Ishikawa (cell line): Measurements from ENCODE around the gene GPC6.

ENCODE experiments used
- CEBPB ChIP-seq: IDR thresholded peaks from 2 replicates; pipeline ENCODE4 v1.6.1; 2012
- CREB1 ChIP-seq: IDR thresholded peaks from 2 replicates; pipeline ENCODE4 v1.6.1; 2012; ENCODE audit warnings: low read depth
- EGR1 ChIP-seq: IDR thresholded peaks from 2 replicates; pipeline ENCODE4 v1.6.1; 2012
- EP300 ChIP-seq: IDR thresholded peaks from 2 replicates; pipeline ENCODE4 v1.6.1; 2012; ENCODE audit warnings: borderline replicate concordance
- FOXM1 ChIP-seq: IDR thresholded peaks from 2 replicates; pipeline ENCODE4 v1.6.1; 2012; ENCODE audit warnings: low read depth, borderline replicate concordance
- NFIC ChIP-seq: IDR thresholded peaks from 2 replicates; pipeline ENCODE4 v1.6.1; 2012
- RAD21 ChIP-seq: IDR thresholded peaks from 2 replicates; pipeline ENCODE4 v1.6.1; 2012; ENCODE audit warnings: low read depth
- REST ChIP-seq: IDR thresholded peaks from 2 replicates; pipeline ENCODE4 v1.6.1; 2012; ENCODE audit warnings: low read depth, mild to moderate bottlenecking
- TAF1 ChIP-seq: IDR thresholded peaks from 2 replicates; pipeline ENCODE4 v1.6.1; 2012; ENCODE audit warnings: low read depth, mild to moderate bottlenecking
- TCF12 ChIP-seq: IDR thresholded peaks from 2 replicates; pipeline ENCODE4 v1.6.1; 2012; ENCODE audit warnings: low read depth
- TEAD4 ChIP-seq: IDR thresholded peaks from 2 replicates; pipeline ENCODE4 v1.6.1; 2012
- YY1 ChIP-seq: IDR thresholded peaks from 2 replicates; pipeline ENCODE4 v1.6.1; 2012; ENCODE audit warnings: low read depth
- ZBTB7A ChIP-seq: IDR thresholded peaks from 2 replicates; pipeline ENCODE4 v1.6.1; 2012; ENCODE audit warnings: low read depth
- TF ChIP-seq, protein P1 (sequence below): IDR thresholded peaks from 2 replicates; pipeline ENCODE4 v1.6.1; 2012
- TF ChIP-seq, protein P2 (sequence below): IDR thresholded peaks from 2 replicates; pipeline ENCODE4 v1.6.1; 2012

The GPC6 gene

DNA sequence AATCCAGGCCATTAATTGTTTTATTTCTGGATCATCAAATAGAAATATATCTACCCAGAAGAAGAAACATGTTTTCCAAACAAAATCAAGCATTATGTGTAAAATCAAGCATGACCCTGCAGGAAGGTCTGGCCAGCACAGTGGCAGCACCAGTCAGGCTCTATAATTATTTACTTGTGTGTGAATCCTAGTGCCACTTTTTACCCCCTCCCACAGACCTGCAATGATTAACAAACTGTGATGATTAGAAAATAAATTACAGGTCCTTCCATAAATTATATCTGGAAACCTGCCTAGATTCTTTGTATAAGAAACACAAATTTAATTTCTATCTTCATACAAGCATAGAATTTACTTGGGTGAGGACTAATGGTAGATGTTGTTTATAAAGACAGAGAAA is 186.1 kb downstream of the GPC6 start:
- TF ChIP-seq ZBTB7A (no peak), CREB1 (no peak), CEBPB (no peak)

- TF ChIP-seq TEAD4 = no peak
- TF ChIP-seq EP300 = no peak
- TF ChIP-seq CREB1 = no peak
- no peak for TF ChIP-seq EGR1
- no peak for TF ChIP-seq NFIC
- no peak for TF ChIP-seq TAF1
- no peak for TF ChIP-seq YY1
Observed at GRCh38 chr13:93413972-93414717, 187.5 kb downstream of the GPC6 start.

DNA sequence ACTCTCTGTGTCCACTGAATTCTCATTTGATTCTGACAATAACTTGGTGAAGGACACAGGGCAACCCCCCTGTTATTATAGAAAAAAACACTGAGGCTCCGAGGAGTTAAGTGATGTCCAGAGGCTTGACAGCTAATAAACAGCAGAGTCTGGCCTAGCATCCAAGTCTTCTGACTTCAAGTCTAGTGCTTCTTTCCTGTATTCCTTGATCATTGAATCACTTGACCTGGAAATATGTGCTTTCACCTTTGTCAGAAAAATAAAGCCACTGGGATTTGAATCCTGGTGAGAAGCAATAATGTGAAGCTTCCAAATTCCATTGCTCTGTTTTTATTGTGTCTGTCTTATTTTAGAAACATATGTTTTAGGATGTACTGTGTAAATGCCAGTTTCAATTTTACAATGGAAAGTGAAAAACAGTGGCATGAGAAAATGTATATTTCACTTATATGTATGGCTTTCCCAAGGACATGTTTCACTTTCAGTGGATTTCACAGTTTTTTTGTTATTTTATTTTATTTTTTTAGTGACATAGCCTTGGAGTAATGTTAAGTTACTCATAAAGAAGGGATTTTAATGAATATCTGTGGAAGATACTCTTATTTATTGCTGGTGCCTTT is 190.2 kb downstream of the GPC6 start:
- TF ChIP-seq, protein P1, sequence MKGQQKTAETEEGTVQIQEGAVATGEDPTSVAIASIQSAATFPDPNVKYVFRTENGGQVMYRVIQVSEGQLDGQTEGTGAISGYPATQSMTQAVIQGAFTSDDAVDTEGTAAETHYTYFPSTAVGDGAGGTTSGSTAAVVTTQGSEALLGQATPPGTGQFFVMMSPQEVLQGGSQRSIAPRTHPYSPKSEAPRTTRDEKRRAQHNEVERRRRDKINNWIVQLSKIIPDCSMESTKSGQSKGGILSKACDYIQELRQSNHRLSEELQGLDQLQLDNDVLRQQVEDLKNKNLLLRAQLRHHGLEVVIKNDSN = no peak
- TF ChIP-seq CEBPB (no peak), FOXM1 (no peak), ZBTB7A (no peak), REST (no peak), CREB1 (no peak), EP300 (no peak), RAD21 (no peak), TCF12 (no peak), YY1 (no peak), EGR1 (no peak), TAF1 (no peak)
- TF ChIP-seq, protein P2, sequence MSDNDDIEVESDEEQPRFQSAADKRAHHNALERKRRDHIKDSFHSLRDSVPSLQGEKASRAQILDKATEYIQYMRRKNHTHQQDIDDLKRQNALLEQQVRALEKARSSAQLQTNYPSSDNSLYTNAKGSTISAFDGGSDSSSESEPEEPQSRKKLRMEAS = no peak

DNA sequence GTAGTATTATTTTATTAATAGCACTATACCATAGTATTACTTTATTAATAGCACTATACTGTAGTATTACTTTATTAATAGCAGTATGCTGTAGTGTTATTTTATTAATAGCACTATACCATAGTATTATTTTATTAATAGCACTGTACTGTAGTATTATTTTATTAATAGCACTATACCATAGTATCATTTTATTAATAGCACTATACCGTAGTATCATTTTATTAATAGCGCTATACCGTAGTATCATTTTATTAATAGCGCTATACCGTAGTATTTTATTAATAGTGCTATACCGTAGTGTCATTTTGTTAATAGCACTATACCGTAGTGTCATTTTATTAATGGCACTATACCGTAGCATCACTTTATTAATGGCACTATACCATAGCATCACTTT is 191.8 kb downstream of the GPC6 start:
- no peak for TF ChIP-seq REST

- no peak for TF ChIP-seq YY1
- no peak for TF ChIP-seq TAF1
- TF ChIP-seq, protein P1 = no peak
- no peak for TF ChIP-seq EP300
- TF ChIP-seq ZBTB7A = no peak
- no peak for TF ChIP-seq REST
- TF ChIP-seq TCF12 = no peak
- TF ChIP-seq NFIC = no peak
Observed at GRCh38 chr13:93420206-93420605, 193.6 kb downstream of the GPC6 start.

DNA sequence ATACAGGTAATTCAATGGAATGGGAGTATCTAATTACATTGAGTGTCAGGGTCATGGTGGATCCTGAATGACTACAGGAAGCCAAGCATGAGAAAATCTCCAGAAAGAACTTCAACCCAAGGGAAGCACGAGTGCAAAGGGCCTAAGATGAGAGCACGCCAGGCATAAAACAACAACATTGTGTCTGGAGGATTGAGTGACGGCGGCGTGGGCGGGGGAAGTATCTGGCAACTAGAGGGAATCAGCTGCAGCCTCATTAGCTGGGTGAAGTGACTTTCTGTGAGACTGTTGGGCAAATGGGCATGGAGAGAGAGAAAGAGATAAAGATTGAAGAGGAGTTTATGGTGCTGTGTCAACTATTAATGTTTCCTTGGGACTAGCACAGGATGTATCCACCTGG is 194.3 kb downstream of the GPC6 start:
- TF ChIP-seq, protein P1 = no peak
- TF ChIP-seq CEBPB = no peak
- TF ChIP-seq REST = no peak
- no peak for TF ChIP-seq NFIC
- TF ChIP-seq, protein P2 = no peak
- TF ChIP-seq ZBTB7A = no peak
